B cell (primary cell): Measurements from ENCODE around the gene INSC.

Experiments used
- EZH2 ChIP-seq: IDR thresholded peaks from 2 replicates; pipeline ENCODE4 v1.6.1; 2012; ENCODE audit warnings: borderline replicate concordance, low read depth, mild to moderate bottlenecking, moderate library complexity, low read length; ENCODE audit not compliant: insufficient read depth, poor library complexity, severe bottlenecking
- TF ChIP-seq, protein P1 (sequence below): fragments of 200-600 bp; IDR thresholded peaks from one replicate; pipeline ENCODE4 v1.8.0; 2022; ENCODE audit warnings: antibody characterized with exemption, mild to moderate bottlenecking

DNA sequence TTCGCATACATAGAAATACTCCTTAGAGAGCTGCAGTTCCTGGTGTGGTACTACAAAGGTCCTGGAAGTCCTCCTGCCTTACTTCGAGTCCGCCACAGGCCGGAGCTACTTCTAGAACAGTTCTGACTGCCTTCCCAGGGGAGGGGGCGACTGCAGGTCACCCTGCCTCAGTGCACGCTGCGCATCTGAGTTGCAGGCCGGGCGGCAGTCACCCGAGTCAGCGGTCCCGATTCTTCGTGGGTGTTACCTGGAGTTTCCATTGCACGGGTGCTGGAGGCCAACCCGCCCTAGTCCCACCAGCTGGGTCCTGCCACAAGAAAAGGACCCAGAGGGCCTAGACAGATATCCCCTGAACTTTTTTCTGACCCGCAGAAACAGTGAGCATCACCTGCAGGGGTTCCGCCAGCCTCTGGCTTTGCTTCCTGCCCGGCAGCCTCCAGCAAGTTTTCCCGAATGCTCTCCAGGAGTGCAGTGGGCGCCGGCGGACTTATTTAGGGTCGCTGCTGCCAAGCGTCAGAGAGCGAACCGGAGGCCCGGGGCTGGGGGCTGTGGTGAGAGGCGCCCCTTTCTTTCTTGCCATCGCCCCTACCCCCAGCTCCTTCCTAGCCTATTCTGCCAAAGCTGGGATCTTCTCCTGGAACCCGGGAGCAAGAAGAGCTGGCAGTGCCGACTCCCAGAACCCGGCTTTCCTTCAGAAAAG is 43.0 kb upstream of the INSC start:
- no peak for TF ChIP-seq EZH2
- TF ChIP-seq, protein P1, sequence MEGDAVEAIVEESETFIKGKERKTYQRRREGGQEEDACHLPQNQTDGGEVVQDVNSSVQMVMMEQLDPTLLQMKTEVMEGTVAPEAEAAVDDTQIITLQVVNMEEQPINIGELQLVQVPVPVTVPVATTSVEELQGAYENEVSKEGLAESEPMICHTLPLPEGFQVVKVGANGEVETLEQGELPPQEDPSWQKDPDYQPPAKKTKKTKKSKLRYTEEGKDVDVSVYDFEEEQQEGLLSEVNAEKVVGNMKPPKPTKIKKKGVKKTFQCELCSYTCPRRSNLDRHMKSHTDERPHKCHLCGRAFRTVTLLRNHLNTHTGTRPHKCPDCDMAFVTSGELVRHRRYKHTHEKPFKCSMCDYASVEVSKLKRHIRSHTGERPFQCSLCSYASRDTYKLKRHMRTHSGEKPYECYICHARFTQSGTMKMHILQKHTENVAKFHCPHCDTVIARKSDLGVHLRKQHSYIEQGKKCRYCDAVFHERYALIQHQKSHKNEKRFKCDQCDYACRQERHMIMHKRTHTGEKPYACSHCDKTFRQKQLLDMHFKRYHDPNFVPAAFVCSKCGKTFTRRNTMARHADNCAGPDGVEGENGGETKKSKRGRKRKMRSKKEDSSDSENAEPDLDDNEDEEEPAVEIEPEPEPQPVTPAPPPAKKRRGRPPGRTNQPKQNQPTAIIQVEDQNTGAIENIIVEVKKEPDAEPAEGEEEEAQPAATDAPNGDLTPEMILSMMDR: no peak
